IMR-90 (cell line): ENCODE results near the gene NDUFAB1. TPM values are rescaled to one million over a fixed set of nuclear protein-coding genes. Genes with fewer than 3 reads are reported as not detected.

Experiments
- ATAC-seq: fragments of 200-7000 bp; cut with Tn5 transposase; 2 replicates; pipeline ENCODE4 v1.9.1; 2020; ENCODE audit warnings: low read depth, mild to moderate bottlenecking, moderate library complexity
- BruUV-seq: library from RNA; stranded (reverse); fragments of 400-500 nt; replicated peaks from 2 replicates; lab custom pipeline; 2021; lab: Mats Ljungman, UMichigan
- CTCF ChIA-PET: fragments of 300-600 bp; formaldehyde crosslinking; extraction: SDS; loops from one replicate; lab custom pipeline; 2021; ENCODE audit warnings: antibody characterized with exemption; lab: Yijun Ruan, JAX
- POLR2A ChIA-PET: fragments of 300-600 bp; sonication (Branson Sonifier 250); formaldehyde crosslinking; loops from one replicate; lab custom pipeline; 2022; ENCODE audit warnings: antibody characterized with exemption; ENCODE audit not compliant: unreplicated experiment; lab: Charles Lee
- DNase-seq: peaks from one replicate; pipeline ENCODE4 v3.0.0; 2013
- H2AFZ ChIP-seq: replicated peaks from 2 replicates; pipeline ENCODE3; 2013; ENCODE audit warnings: low read length, mild to moderate bottlenecking; ENCODE audit not compliant: poor library complexity
- H2AK5ac ChIP-seq: 2 replicates; pipeline ENCODE4 v1.6.1; 2013; ENCODE audit warnings: low read depth, low read length, inconsistent platforms
- H2AK9ac ChIP-seq: replicated peaks from 2 replicates; pipeline ENCODE3; 2013; ENCODE audit warnings: mild to moderate bottlenecking, low read depth, low read length, moderate library complexity; ENCODE audit not compliant: poor library complexity
- H2BK120ac ChIP-seq: 2 replicates; pipeline ENCODE4 v1.6.1; 2013; ENCODE audit warnings: low read depth, low read length, inconsistent platforms
- H2BK15ac ChIP-seq: 3 replicates; pipeline ENCODE4 v1.6.1; 2013; ENCODE audit warnings: low read depth, low read length, inconsistent platforms
- H2BK20ac ChIP-seq: 2 replicates; pipeline ENCODE4 v1.6.1; 2013; ENCODE audit warnings: low read depth, mild to moderate bottlenecking, inconsistent platforms, low read length, moderate library complexity
- H2BK5ac ChIP-seq: 2 replicates; pipeline ENCODE4 v1.6.1; 2013; ENCODE audit warnings: mild to moderate bottlenecking, low read depth, low read length, inconsistent platforms; ENCODE audit not compliant: poor library complexity, severe bottlenecking
- H3K14ac ChIP-seq: replicated peaks from 2 replicates; pipeline ENCODE4 v1.6.1; 2013; ENCODE audit warnings: low read depth, low read length, inconsistent platforms
- H3K18ac ChIP-seq: 2 replicates; pipeline ENCODE4 v1.6.1; 2013; ENCODE audit warnings: low read depth, low read length, control low read depth
- H3K23ac ChIP-seq: 2 replicates; pipeline ENCODE4 v1.6.1; 2013; ENCODE audit warnings: low read depth, low read length, inconsistent platforms
- H3K27ac ChIP-seq: 2 replicates; pipeline ENCODE4 v1.5.1; 2013; ENCODE audit warnings: mild to moderate bottlenecking, control low read depth, low read length; ENCODE audit not compliant: insufficient read depth
- H3K27me3 ChIP-seq: 2 replicates; pipeline ENCODE4 v1.6.1; 2013; ENCODE audit warnings: low read length; ENCODE audit not compliant: control insufficient read depth, insufficient read depth
- H3K36me3 ChIP-seq: 2 replicates; pipeline ENCODE4 v1.6.1; 2013; ENCODE audit warnings: low read length, mixed read lengths; ENCODE audit not compliant: control insufficient read depth, insufficient read depth
- H3K4ac ChIP-seq: 2 replicates; pipeline ENCODE4 v1.6.1; 2013; ENCODE audit warnings: low read depth, low read length, inconsistent platforms
- H3K4me1 ChIP-seq: 2 replicates; pipeline ENCODE4 v1.6.1; 2013; ENCODE audit warnings: low read length, mixed read lengths; ENCODE audit not compliant: control insufficient read depth, insufficient read depth
- H3K4me2 ChIP-seq: 2 replicates; pipeline ENCODE4 v1.6.1; 2013; ENCODE audit warnings: low read depth, mild to moderate bottlenecking, control low read depth, low read length, moderate library complexity
- H3K4me3 ChIP-seq: 2 replicates; pipeline ENCODE4 v1.5.1; 2013; ENCODE audit warnings: low read depth, mild to moderate bottlenecking, control low read depth, low read length, moderate library complexity; ENCODE audit not compliant: insufficient read depth
- H3K56ac ChIP-seq: 2 replicates; pipeline ENCODE4 v1.6.1; 2013; ENCODE audit warnings: low read length, inconsistent platforms; ENCODE audit not compliant: insufficient read depth; ENCODE audit errors: extremely low read depth
- H3K79me1 ChIP-seq, 2 experiments: 2 replicates each; pipeline ENCODE4 v1.6.1; 2013; ENCODE audit warnings: low read length in 2 of 2, inconsistent platforms in 1 of 2, low read depth in 1 of 2
- H3K9ac ChIP-seq: 2 replicates; pipeline ENCODE4 v1.6.1; 2013; ENCODE audit warnings: low read depth, low read length, control low read depth
- H3K9me1 ChIP-seq: 2 replicates; pipeline ENCODE4 v1.6.1; 2013; ENCODE audit warnings: low read length, inconsistent platforms; ENCODE audit not compliant: insufficient read depth
- H3K9me3 ChIP-seq: 2 replicates; pipeline ENCODE4 v1.6.1; 2013; ENCODE audit warnings: low read length; ENCODE audit not compliant: control insufficient read depth, insufficient read depth
- H4K20me1 ChIP-seq: 2 replicates; pipeline ENCODE4 v1.6.1; 2013; ENCODE audit warnings: low read length, inconsistent platforms; ENCODE audit not compliant: insufficient read depth
- H4K5ac ChIP-seq: 2 replicates; pipeline ENCODE4 v1.6.1; 2013; ENCODE audit warnings: mild to moderate bottlenecking, low read depth, low read length, control low read depth
- H4K8ac ChIP-seq, 2 experiments: 2 replicates each; pipeline ENCODE4 v1.6.1; 2013; ENCODE audit warnings: low read depth in 2 of 2, low read length in 2 of 2, control low read depth in 1 of 2, inconsistent platforms in 1 of 2
- H4K91ac ChIP-seq: 2 replicates; pipeline ENCODE4 v1.6.1; 2013; ENCODE audit warnings: low read depth, low read length, inconsistent platforms; ENCODE audit not compliant: insufficient read depth
- CTCF ChIP-seq: conservative IDR thresholded peaks from 2 replicates; pipeline ENCODE4 v1.5.1; 2012; ENCODE audit warnings: mild to moderate bottlenecking, low read depth, low read length, improper control_type of control experiment
- MXI1 ChIP-seq: IDR thresholded peaks from 2 replicates; pipeline ENCODE4 v1.6.1; 2012; ENCODE audit warnings: low read depth, mild to moderate bottlenecking, low read length, moderate library complexity, borderline replicate concordance
- NFE2L2 ChIP-seq: fragments of 150-350 bp; IDR thresholded peaks from 2 replicates; pipeline ENCODE4 v1.6.1; 2016; ENCODE audit warnings: low read depth, mild to moderate bottlenecking, low read length
- POLR2A ChIP-seq: IDR thresholded peaks from 2 replicates; pipeline ENCODE4 v1.6.1; 2012; ENCODE audit warnings: mild to moderate bottlenecking, low read depth, low read length
- SMC3 ChIP-seq: fragments of 150-350 bp; IDR thresholded peaks from 2 replicates; pipeline ENCODE4 v1.6.1; 2016; ENCODE audit warnings: low read depth, mild to moderate bottlenecking, antibody characterized with exemption, low read length, moderate library complexity
- USF2 ChIP-seq: fragments of 150-350 bp; IDR thresholded peaks from 2 replicates; pipeline ENCODE4 v1.6.1; 2017; ENCODE audit warnings: mild to moderate bottlenecking, antibody characterized with exemption, low read length, low read depth
- WGBS, 2 experiments: methylation state at CpG; one replicate each; pipeline versions ENCODE4 v1.1.5 to v1.1.7; 2013; ENCODE audit warnings: missing lambda C conversion rate in 2 of 2; ENCODE audit not compliant: insufficient read length in 1 of 2; ENCODE audit errors: extremely low coverage in 2 of 2; 5-methylcytosine and 5-hydroxymethylcytosine counted together
- dilution Hi-C: fragments of 300-500 bp; cut with HindIII; formaldehyde crosslinking; loops from one replicate; pipeline ENCODE4 v1.14.3; 2018; ENCODE audit warnings: low sequenced_read_pairs; ENCODE audit not compliant: unreplicated experiment
- in situ Hi-C: fragments of 300-500 bp; cut with MboI; formaldehyde crosslinking; loops from 3 replicates; pipeline ENCODE4 v1.14.3; 2019; ENCODE audit warnings: low sequenced_read_pairs, inconsistent platforms, mixed read lengths
- intact Hi-C: fragments of 100-400 bp; cut with micrococcal nuclease; formaldehyde crosslinking; loops from 2 replicates; pipeline ENCODE4 v1.10.0; 2022
- polyA plus RNA-seq, 3 experiments: library from polyadenylated mRNA; depleted of rRNA; stranded (reverse); fragments of >200 nt; gene quantifications; 2 replicates each; pipeline ENCODE4 v1.2.3, GENCODE V29; 2012; ENCODE audit warnings: low replicate concordance in 1 of 3
- total RNA-seq: library from RNA; depleted of rRNA; stranded (reverse); fragments of >200 nt; gene quantifications from 2 replicates; pipeline ENCODE4 v1.2.3, GENCODE V29; 2012

NDUFAB1 gene
- total and polyA plus RNA-seq, 2 of the 4 experiments (the other 2 are of a cell fraction) = 117 to 146 TPM

- H4K91ac ChIP-seq = no peak overlapping the region
- TF ChIP-seq NFE2L2 (no peak), CTCF (no peak), POLR2A (no peak), SMC3 (no peak), MXI1 (no peak), USF2 (no peak)
- WGBS, 2 experiments = 100% methylated on average over 1 of the region's 11 CpGs; no CpG with 5 or more reads in 1 of the 2 experiments
- no peak overlapping the region for H4K5ac ChIP-seq
- no peak overlapping the region for H2BK120ac ChIP-seq
- H2AK5ac ChIP-seq = no peak overlapping the region
- H3K9me3 ChIP-seq = no peaks in the 10 kb centered on the region
- no peak overlapping the region for H3K14ac ChIP-seq
- no peak overlapping the region for H3K23ac ChIP-seq
- no peak overlapping the region for H3K18ac ChIP-seq
- no peak overlapping the region for H2BK15ac ChIP-seq
- no peak overlapping the region for H3K56ac ChIP-seq
- no peak overlapping the region for H4K8ac ChIP-seq
- intact Hi-C loops = no loop called here
- H3K36me3 ChIP-seq = peaks cover 28% of the 10 kb centered on the region
- H3K9me1 ChIP-seq = peaks cover 6% of the 10 kb centered on the region
- no peak overlapping the region for H2AK9ac ChIP-seq
- H2BK20ac ChIP-seq = no peak overlapping the region
- no peak overlapping the region for H3K9ac ChIP-seq
- dilution Hi-C loops = no loop called here
- no peak for ATAC-seq
- POLR2A ChIA-PET = no interaction called here
- H4K20me1 ChIP-seq = no peaks in the 10 kb centered on the region; the same call in 1 of the 2 replicates
- BruUV-seq = no TSS peak
- peaks cover 2% of the 10 kb centered on the region; the same call in 1 of the 2 replicates for H3K4me1 ChIP-seq
- no peak overlapping the region for H3K4me2 ChIP-seq
- no peak overlapping the region for H3K27ac ChIP-seq
- in situ Hi-C loops = no loop called here
- H3K27me3 ChIP-seq = no peaks in the 10 kb centered on the region
- no peak for DNase-seq
- H3K79me1 ChIP-seq = peaks cover 4 to 34% of the 10 kb centered on the region in 2 experiments; a peak in 3 of 4 replicates
- H2AFZ ChIP-seq = no peak overlapping the region
- no peak overlapping the region for H3K4ac ChIP-seq
- CTCF ChIA-PET = interaction anchor here (0.7 kb wide), 1 partner anchor 34 kb away, joined by 4 read pairs; no protein-coding TSS in a partner anchor
- no peak overlapping the region for H3K4me3 ChIP-seq
- no peak overlapping the region for H2BK5ac ChIP-seq
Observed at GRCh38 chr16:23539984-23540816, 55.9 kb downstream of the NDUFAB1 start.
